HCT116 (cell line): ENCODE measurements around the gene ACTR8. TPM values are rescaled to one million over a fixed set of nuclear protein-coding genes. Genes with fewer than 3 reads are reported as not detected.
A peak's percentile ranks its signal among the peaks of the same experiment; 100 is the strongest.

Experiments
- ATAC-seq: fragments of 200-7000 bp; cut with Tn5 transposase; 2 replicates; pipeline ENCODE4 v1.9.1; 2020; ENCODE audit warnings: mild to moderate bottlenecking, moderate library complexity
- BruUV-seq: library from RNA; stranded (reverse); fragments of 400-500 nt; replicated peaks from 2 replicates; lab custom pipeline; 2021; lab: Mats Ljungman, UMichigan
- CTCF ChIA-PET: fragments of 300-600 bp; sonication (Branson Sonifier 250); formaldehyde crosslinking; loops from one replicate; lab custom pipeline; 2021; ENCODE audit warnings: antibody characterized with exemption; lab: Charles Lee
- POLR2A ChIA-PET: fragments of 300-600, 350-600 bp; sonication (Branson Sonifier 250); formaldehyde crosslinking; loops from one replicate; lab custom pipeline; 2021; ENCODE audit warnings: antibody characterized with exemption; lab: Charles Lee
- RAD21 ChIA-PET, 2 experiments: fragments of 300-600 bp; sonication (Branson Sonifier 250); formaldehyde crosslinking; loops; one replicate each; lab custom pipeline; 2023; ENCODE audit warnings: low total read pairs in 2 of 2; ENCODE audit not compliant: uncharacterized antibody in 2 of 2, unreplicated experiment in 2 of 2, low non-redundant PET in 1 of 2; lab: Charles Lee
- DNase-seq: peaks from one replicate; pipeline ENCODE4 v3.0.0-alpha.2; 2010; ENCODE audit warnings: low read depth, low spot score
- H2AFZ ChIP-seq: fragments of 200-600 bp; shearing (Covaris generic), sonication (generic); 2 replicates; pipeline ENCODE4 v1.6.1; 2017; ENCODE audit warnings: low read depth, mixed run types, mixed read lengths, antibody characterized with exemption, low read length; ENCODE audit not compliant: poor library complexity, severe bottlenecking
- H3K27ac ChIP-seq: 2 replicates; pipeline ENCODE4 v1.5.1; 2012; ENCODE audit warnings: low read depth, low read length
- H3K27me3 ChIP-seq: fragments of 200-600 bp; sonication (generic); 2 replicates; pipeline ENCODE4 v1.6.1; 2016; ENCODE audit warnings: mixed run types, low read length, mixed read lengths; ENCODE audit not compliant: insufficient read depth
- H3K36me3 ChIP-seq, 2 experiments: fragments of 200-500 bp in 1 of 2; fragments of 200-600 bp in 1 of 2; sonication (Bioruptor generic) in 1 of 2; sonication (generic) in 1 of 2; 2 replicates each; pipeline versions ENCODE4 v1.5.1 to v1.6.1; 2014 to 2016; ENCODE audit warnings: low read length in 2 of 2, inconsistent platforms in 1 of 2, mixed read lengths in 1 of 2, mixed run types in 1 of 2; ENCODE audit not compliant: insufficient read depth in 2 of 2, control insufficient read depth in 1 of 2
- H3K4me1 ChIP-seq, 2 experiments: fragments of 200-600 bp in 1 of 2; sonication (generic) in 1 of 2; 2 replicates each; pipeline versions ENCODE4 v1.5.1 to v1.6.1; 2012 to 2017; ENCODE audit warnings: low read length in 2 of 2, inconsistent platforms in 1 of 2, mild to moderate bottlenecking in 1 of 2, mixed read lengths in 1 of 2, mixed run types in 1 of 2, moderate library complexity in 1 of 2; ENCODE audit not compliant: insufficient read depth in 2 of 2, control insufficient read depth in 1 of 2
- H3K4me2 ChIP-seq: fragments of 200-600 bp; sonication (generic); 2 replicates; pipeline ENCODE4 v1.6.1; 2017; ENCODE audit warnings: mixed run types, low read length, mixed read lengths
- H3K4me3 ChIP-seq, 2 experiments: fragments of 200-600 bp in 1 of 2; sonication (generic) in 1 of 2; replicated peaks in 1 of 2; 2 replicates each; pipeline ENCODE4 v1.5.1; 2011 to 2016; ENCODE audit warnings: low read length in 2 of 2, control low read depth in 1 of 2, low read depth in 1 of 2, mild to moderate bottlenecking in 1 of 2, mixed read lengths in 1 of 2, mixed run types in 1 of 2
- H3K79me2 ChIP-seq: fragments of 200-600 bp; sonication (generic); 2 replicates; pipeline ENCODE4 v1.6.1; 2017; ENCODE audit warnings: mild to moderate bottlenecking, mixed run types, low read length, moderate library complexity, mixed read lengths; ENCODE audit not compliant: insufficient read depth
- H3K9ac ChIP-seq: fragments of 200-600 bp; sonication (generic); 2 replicates; pipeline ENCODE4 v1.6.1; 2016; ENCODE audit warnings: low read length, mixed read lengths
- H3K9me2 ChIP-seq: fragments of 200-600 bp; sonication (generic), shearing (Covaris generic); 2 replicates; pipeline ENCODE4 v1.6.1; 2017; ENCODE audit warnings: mixed run types, mild to moderate bottlenecking, moderate library complexity; ENCODE audit not compliant: insufficient read depth
- H3K9me3 ChIP-seq, 2 experiments: fragments of 200-500 bp in 1 of 2; fragments of 200-600 bp in 1 of 2; sonication (Bioruptor generic) in 1 of 2; sonication (generic) in 1 of 2; 2 replicates each; pipeline ENCODE4 v1.6.1; 2014 to 2017; ENCODE audit warnings: low read length in 2 of 2, mixed read lengths in 2 of 2, inconsistent platforms in 1 of 2, low read depth in 1 of 2, mild to moderate bottlenecking in 1 of 2, mixed run types in 1 of 2, moderate library complexity in 1 of 2; ENCODE audit not compliant: control insufficient read depth in 1 of 2, insufficient read depth in 1 of 2
- H4K20me1 ChIP-seq: fragments of 200-600 bp; sonication (generic), shearing (Covaris generic); 2 replicates; pipeline ENCODE4 v1.6.1; 2017; ENCODE audit warnings: mixed run types, mild to moderate bottlenecking, moderate library complexity; ENCODE audit not compliant: insufficient read depth
- CTCF ChIP-seq, 3 experiments: fragments of 200-600 bp in 1 of 3; sonication (generic) in 1 of 3; IDR thresholded peaks in 2 of 3; conservative IDR thresholded peaks in 1 of 3; 2 replicates each; pipeline ENCODE4 v1.5.1; 2012 to 2017; ENCODE audit warnings: low read depth in 2 of 3, low read length in 2 of 3, antibody characterized with exemption in 1 of 3, borderline replicate concordance in 1 of 3, control low read depth in 1 of 3, mild to moderate bottlenecking in 1 of 3, mixed read lengths in 1 of 3, mixed run types in 1 of 3, moderate library complexity in 1 of 3; ENCODE audit not compliant: insufficient read depth in 1 of 3
- EGR1 ChIP-seq: IDR thresholded peaks from 2 replicates; pipeline ENCODE4 v1.6.1; 2012; ENCODE audit warnings: low read depth
- SP1 ChIP-seq: IDR thresholded peaks from 2 replicates; pipeline ENCODE4 v1.6.1; 2012; ENCODE audit warnings: low read depth
- ZBTB33 ChIP-seq: IDR thresholded peaks from 2 replicates; pipeline ENCODE4 v1.6.1; 2011; ENCODE audit warnings: mild to moderate bottlenecking, low read length, moderate library complexity; ENCODE audit not compliant: insufficient replicate concordance; ENCODE audit errors: extremely low read depth
- intact Hi-C: fragments of 100-400 bp; cut with micrococcal nuclease; formaldehyde crosslinking; loops from 2 replicates; pipeline ENCODE4 v1.10.0; 2022
- total RNA-seq: library from RNA; stranded (reverse); gene quantifications from one replicate; pipeline ENCODE4 v1.2.1, GENCODE V29; 2021; ENCODE audit not compliant: unreplicated experiment

The ACTR8 gene
- total RNA-seq, 1 experiment from 2014 or later = 25.5 TPM

GRCh38 chr3:53842436-53843194, 39.3 kb downstream of the ACTR8 start:
- ChIA-PET POLR2A (no interaction called here), RAD21 (no interaction called here), CTCF (no interaction called here)
- H3K4me3 ChIP-seq = no peak overlapping the region
- H3K36me3 ChIP-seq = no peaks in the 10 kb centered on the region
- peak overlapping the region; percentile 38 for H3K4me2 ChIP-seq
- no TSS peak for BruUV-seq
- TF ChIP-seq SP1 (peak; percentile 34; the same call in 1 of the 2 replicates), ZBTB33 (no peak), CTCF (IDR thresholded peaks at IDR 0.05 in 2 of 3, conservative IDR thresholded peaks at IDR 0.05 in 1 of 3; ENCODE audit: borderline replicate concordance in 1 of 3, insufficient read depth in 1 of 3, low read depth in 2 of 3, low read length in 2 of 3) (peak in 2 of 3 experiments; percentile 35 to 57; a peak in 3 of 6 replicates), EGR1 (peak; percentile 80)
- H3K79me2 ChIP-seq = peaks cover 6% of the 10 kb centered on the region; the same call in 1 of the 2 replicates
- no peaks in the 10 kb centered on the region for H3K9me3 ChIP-seq
- H2AFZ ChIP-seq = no peak overlapping the region
- ATAC-seq (peak; percentile 15), DNase-seq (peak; percentile 57)
- H3K27ac ChIP-seq = peak overlapping the region; percentile 65
- H3K4me1 ChIP-seq = peaks cover 39 to 51% of the 10 kb centered on the region in 2 experiments
- intact Hi-C loops = no loop called here
- peak overlapping the region; percentile 28; the same call in 1 of the 2 replicates for H3K9ac ChIP-seq
- H3K27me3 ChIP-seq = no peaks in the 10 kb centered on the region
- H3K9me2 ChIP-seq = no peaks in the 10 kb centered on the region
- no peaks in the 10 kb centered on the region for H4K20me1 ChIP-seq
